Hepatocyte (in vitro differentiated cells): ENCODE results near the gene ATP9B.

Experiments used
- CTCF ChIP-seq: fragments of 200-600 bp; sonication (generic); IDR thresholded peaks from 2 replicates; pipeline ENCODE4 v1.5.1; 2016; ENCODE audit warnings: antibody characterized with exemption, mild to moderate bottlenecking; ENCODE audit not compliant: poor library complexity
- EZH2phosphoT487 ChIP-seq: fragments of 200-600 bp; sonication (generic); IDR thresholded peaks from one replicate; pipeline ENCODE4 v1.6.1; 2018; ENCODE audit warnings: antibody characterized with exemption, mild to moderate bottlenecking, low read depth, moderate library complexity; ENCODE audit not compliant: unreplicated experiment, severe bottlenecking

GRCh38 chr18:79042276-79042675, 26.9 kb upstream of the ATP9B start:
- TF ChIP-seq EZH2phosphoT487 (no peak), CTCF (no peak)
